GM18873 (cell line): ENCODE measurements around the gene OAT.
"Not testable (repeated sequence)": the region's sequence is repeated elsewhere in the genome, so short reads cannot be mapped to it uniquely, and the experiment has no call there.

Experiments
- ATAC-seq: cut with Tn5 transposase; IDR thresholded peaks from one replicate; pipeline ENCODE4 v1.9.1; 2021; ENCODE audit warnings: mild to moderate bottlenecking, moderate library complexity, moderate number of reproducible peaks; ENCODE audit not compliant: unreplicated experiment, low FRiP score

Gene OAT

DNA sequence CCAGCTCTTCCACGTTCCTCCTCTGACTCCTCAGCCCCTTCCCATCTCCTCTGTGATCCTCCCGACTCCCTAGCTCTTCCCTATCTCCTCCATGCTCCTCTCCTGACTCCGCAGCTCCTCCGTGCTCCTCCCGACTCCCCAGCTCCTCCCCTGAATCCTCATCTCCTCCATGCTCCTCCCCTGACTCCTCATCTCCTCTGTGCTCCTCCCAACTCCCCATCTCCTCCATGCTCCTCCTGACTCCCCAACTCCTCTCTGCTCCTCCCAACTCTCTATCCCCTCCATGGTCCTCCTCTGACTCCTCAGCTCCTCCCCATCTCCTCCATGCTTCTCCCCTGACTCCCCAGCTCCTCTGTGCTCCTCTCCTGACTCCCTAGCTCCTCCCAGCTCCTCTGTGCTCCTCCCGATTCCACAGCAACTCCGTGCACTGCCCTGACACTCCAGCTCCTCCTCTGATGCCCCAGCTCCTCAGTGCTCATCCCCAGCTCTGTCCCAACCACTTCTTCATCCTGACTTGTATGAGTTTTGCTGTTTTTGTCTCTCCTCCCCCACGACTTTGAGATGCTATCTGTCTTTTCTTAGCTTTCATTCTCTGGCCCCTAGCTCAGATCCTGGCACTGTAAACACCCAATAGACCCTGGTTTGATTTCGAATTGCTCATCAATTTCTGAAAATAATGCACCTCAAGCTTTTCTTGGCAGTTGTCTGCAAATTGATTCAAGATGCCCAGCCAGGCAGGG, 38.3 kb downstream of the OAT start:
- no peak for ATAC-seq

DNA sequence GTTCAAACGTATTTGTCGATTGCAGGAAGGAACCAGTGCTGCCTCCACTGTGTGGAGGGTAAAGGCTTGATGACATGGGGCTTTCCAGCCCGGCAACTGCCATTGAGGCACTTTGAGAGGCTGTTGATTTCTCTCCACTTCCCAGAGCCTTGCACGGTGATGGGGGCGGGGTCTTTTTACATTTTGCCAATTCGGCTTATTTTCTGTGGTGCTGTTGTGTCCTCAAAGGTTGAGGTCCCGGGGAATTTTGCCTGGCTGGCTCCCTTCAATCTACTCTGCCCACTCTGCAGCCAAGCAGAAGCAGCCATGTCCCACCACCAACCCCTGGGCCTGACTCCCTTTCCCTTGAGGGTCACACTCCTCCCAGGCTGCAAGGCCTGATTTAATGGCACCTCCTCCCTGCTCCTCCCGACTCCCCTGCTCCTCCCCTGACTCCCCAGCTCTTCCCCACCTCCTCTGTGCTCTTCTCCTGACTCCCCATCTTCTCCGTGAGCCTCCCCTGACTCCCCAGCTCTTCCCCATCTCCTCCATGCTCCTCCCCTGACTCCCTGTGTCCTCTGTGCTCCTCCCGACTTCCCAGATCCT, 39.0 kb downstream of the OAT start:
- no peak for ATAC-seq

DNA sequence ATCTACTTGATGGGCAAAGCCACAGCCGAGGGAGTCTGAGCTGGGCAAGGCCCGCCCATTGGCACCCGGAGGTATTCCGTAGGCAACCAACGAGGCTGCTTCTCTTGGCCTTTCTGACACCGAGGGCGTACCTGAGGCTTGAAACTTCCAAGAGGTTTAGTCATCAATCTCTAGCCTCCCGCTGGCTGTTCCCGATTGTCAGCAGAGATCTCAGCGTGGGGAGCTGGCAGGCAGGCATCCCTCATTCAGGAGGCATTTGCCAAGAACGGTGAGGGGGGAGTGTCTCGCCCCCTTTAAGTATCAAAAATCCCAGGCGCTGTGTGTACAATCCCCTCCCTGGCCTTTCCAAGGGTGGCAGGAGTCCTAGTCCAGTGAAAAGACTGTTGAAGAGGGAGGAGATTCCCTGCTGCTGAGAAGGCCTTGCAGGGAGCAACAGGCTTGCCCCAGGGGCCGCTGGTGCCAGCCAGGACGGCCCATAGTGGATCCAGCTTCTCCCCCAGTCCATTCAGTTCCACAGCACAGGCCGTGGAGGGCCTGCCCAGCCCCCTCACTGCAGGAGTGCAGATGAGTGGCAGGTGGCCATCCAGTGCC, 39.7 kb downstream of the OAT start:
- no peak for ATAC-seq

DNA sequence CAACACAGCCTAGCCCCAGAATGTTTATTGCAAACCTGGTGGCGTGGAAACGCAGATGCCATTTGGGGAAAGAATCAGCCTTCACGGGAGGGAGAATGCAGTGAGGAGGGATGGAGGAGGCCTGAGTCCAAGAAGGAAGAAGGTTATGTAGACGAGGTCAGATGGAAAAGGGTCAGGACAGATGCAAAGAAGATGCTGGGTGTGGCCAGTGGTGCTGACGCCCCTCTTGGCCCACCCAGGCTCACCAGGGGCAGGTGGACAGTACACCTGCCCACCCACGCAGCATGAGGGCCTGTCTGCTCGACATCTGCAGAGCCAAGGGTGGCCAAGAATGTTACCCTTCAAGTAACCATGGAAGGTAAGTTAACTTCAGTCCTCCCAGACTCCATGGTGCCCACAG, 40.5 kb downstream of the OAT start:
- no peak for ATAC-seq

DNA sequence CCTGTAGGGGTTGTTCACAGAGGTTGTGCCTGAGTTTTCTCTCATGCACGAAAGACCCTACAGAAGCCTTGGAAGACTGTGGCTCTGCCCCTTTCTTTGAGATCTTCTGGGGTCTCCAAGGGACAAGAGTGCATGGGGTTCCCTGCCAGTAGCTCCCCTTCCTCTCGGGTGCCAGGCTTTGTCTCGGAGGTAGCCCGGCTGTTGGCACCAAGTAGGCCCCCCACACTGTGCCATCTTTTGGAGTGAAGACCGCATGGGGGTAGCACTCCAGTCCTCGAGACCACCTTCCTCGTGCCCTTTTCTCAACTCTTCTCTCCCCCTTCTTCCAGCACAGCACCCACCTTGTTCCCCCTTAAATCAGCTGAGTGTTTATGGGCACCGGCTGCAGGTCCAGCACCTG, 41.6 kb downstream of the OAT start:
- no peak for ATAC-seq

DNA sequence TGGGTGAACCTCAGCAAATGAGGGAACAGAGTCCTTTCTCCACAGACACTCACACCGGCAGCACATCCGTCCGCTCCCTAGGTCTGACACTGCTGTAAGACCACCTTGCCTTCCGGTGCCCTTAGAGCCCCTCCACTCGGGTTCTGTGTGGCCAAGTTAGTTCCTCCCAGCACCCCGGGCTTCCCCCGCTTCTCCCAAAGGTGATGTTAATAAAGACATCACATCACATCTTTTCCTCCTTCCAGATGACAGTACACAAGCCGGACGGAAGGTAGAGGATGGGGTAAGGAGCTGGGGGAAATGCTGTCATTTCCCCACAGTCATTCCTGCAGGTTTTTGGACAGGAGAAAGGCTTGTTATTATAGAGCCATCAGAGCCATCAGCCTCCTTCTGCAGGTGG, 42.3 kb downstream of the OAT start:
- ATAC-seq, result no peak

DNA sequence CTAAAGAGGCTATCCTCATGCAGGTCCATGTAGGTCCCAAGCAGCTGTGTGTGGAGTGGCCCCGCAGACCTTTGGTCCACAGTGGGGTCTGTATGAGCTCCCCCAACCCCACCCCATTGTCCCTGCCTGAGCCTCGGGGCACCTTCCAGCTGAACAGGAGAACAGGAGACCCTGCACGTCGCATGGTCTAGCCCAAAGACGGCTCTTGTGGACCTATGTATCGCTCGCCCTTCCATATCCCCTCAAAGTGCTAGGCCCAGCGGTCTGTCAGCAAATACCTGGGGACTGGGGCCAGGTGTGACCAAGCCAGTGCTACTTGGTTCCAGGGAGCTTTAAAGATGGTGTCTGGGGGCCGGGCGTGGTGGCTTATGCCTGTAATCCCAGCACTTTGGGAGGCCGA, 43.0 kb downstream of the OAT start:
- ATAC-seq, result no peak

DNA sequence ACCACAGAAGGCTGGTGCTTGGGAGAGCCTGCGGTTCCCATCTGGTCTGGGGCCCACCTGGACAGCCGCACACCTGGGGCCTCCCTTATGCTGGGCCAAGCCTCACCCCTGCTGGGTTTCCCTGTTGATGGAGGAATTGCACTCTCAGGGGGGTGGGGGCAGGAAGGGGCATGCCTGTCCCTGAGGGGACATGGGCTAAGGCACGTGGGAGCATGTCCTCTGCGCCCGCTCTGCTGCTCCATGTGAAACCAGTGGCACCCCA, 43.4 kb downstream of the OAT start:
- no peak for ATAC-seq

DNA sequence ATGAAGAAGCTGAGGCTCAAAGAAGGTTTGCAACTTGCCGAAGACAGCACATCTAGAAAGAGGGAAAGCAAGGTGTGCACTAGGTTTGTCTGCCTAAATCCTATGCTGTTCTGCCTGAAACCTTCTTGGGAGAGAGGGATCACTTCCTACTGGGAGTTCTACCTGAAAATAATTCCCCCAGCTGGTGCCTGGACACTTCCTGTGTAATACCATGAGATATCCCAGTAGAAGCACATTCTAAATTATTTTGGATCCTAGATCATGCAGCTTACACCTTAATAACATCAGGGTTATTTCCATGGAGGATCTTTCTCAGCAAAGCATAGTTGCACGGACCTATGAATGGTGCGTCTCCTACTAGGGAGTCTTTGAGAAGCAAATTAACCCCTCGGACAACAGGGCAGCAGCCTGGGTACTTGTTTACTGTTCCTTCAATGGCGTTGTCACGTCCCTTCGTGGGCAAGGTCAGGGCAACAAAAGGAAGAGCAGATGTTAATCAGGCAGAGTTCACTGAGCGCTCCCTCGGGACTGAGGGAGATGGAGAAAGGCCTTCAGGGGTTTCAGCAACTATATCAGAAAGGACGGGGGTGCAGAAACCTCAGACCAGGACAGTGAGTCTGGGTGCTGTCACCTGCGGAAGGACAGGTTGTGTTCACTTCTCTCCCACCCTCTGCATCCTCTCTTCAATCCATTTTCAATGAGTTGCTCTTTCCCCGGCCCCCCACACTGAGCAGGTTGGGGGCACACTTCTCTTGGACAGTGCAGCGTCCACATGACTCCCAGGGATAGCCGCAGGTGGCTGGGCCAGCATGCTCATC, 44.0 kb downstream of the OAT start:
- no peak for ATAC-seq

DNA sequence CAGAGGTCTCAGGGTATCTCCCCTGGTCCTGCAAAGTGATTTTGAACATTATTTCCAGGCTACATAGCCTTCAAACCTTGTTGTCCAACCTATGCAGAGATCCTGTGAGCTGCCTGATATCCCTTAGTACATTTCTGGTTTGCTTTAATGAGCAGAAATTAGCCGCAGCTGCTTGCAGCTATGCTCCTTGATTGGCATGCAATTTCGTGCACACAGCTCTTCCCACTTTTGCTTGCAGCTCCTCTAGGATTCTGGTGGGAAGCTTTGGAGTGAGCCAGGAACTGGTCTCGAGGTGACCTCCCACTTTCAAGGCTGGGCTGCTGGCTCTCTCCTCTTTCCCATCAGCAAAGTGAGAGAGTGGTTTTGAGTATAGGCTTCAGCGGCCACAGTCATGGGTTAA, 45.8 kb downstream of the OAT start:
- ATAC-seq, result no peak

DNA sequence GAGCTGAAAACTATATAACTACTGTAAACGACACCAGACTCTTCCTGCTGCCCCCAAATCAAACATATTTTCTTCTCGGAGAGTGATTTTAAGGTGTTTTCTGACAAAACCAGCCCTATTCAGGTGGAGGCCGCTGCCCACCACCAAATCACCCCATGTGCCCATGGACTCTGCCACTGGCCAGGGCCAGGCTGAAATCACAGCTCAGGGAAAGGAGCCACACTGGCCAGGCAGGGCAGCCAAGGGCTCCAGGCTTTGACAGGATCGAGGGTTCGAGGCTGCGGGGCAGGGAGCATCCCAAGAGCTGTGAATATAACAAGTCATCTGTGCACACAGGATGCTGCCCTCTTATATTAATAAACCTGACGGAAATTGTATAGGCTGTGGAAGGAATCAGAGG, 48.3 kb downstream of the OAT start:
- ATAC-seq, result no peak

DNA sequence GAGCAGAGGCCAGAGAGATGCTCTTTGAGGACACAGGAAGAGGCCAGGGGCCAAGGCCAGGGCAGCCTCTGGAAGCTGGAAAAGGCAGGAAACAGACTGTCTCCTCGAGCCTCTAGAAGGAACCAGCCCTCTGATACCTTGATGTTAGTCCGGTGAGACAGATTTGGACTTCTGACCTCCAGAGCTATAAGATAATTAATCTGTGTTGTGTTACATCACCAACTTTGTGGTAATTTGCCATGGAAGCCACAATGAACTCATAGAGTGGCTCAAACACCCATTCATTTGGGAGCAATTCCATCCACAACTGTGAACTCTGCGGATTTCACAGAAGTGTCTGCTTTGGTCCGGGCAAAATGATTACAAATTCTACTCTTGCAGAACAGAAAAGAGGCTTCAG, 48.7 kb downstream of the OAT start:
- ATAC-seq, result no peak

DNA sequence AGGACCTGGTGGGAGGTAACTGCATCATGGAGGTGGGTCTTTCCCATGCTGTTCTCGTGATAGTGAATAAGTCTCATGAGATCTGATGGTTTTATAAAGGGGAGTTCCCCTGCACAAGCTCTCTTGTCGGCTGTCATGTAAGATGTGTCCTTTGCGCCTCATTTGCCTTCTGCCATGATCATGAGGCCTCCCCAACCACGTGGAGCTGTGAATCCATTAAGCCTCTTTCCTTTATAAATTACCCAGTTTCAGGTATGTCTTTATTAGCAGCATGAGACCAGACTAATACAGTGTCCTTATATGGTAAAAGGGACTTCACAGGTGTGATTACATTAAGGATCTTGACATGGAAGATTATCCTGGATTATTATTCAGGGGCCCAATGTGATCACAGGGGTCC, 49.2 kb downstream of the OAT start:
- ATAC-seq, result not testable (repeated sequence)

DNA sequence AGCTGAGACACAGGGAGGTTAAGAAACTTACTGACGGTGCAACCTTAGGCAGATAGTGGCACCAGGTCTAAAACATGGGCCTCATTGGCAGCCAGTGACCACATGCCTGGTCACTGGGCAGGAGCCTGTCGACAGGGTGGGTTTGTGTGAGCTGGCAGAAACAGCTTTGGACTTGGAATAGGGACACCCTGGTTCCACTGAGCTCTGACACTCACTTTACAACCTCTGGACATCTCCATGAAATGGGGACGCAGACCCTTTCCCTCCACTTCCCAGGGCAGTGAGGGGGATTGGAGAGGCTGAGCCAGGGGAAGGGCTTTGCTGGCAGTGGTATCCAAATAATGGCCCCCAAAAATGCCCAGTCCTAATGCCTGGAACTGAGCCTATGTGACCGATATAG, 49.7 kb downstream of the OAT start:
- no peak for ATAC-seq

DNA sequence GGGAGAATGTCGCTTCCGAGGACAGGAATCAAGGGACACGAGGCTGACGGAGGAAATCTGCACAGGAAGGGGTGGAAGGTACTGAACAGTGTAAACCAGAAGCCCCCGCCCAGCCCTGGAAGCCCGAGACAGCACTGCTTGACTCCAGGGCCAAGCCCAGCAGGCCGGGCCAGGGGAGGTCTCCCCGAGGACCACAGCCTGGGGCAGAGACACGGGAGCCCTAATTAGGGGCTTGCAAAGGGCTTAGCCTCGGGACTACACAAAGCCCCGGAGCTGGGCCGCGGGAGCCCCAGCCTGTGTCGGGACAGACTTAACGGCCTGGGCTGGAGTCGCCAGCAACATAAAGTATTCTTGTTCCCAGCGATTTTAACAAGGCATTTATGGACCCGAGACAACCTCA, 50.8 kb downstream of the OAT start:
- no peak for ATAC-seq

DNA sequence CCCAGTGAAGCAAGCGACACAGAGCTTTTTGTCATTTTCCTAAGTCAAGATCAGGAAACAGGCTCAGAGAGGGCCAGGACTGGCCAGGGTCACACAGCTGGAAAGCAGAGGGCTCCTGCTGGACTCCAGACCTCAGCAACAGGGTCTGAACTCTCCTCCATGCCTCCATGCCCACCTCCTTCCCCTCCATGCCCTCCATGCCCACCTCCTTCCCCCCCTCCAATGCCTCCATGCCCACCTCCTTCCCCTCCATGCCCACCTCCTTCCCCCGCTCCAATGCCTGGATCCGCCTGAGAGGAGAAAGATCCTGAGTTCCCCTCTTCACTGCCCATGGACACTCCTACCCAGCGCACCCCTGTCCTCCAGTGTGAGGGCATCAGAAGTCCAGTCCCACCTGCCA, 51.3 kb downstream of the OAT start:
- ATAC-seq, result no peak

DNA sequence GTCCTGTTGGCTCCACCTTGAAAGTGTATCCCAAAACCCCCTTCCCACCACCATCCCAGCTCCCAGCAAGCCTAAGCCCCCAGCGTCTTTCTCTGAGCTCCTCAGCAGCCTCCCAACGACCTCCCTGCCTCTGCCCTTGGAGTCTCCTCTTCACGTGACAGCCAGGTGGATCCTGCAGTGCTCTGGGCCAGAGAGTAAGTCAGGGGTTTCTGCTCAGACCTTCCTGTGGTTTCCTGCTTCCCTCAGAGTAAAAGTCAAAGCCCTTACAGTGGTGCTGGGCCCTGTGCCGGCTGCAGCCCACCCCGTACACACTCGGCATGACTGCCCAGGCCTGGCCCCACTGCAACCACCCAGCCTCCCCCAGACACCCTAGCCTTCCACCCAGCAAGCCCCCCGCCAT, 51.9 kb downstream of the OAT start:
- no peak for ATAC-seq

DNA sequence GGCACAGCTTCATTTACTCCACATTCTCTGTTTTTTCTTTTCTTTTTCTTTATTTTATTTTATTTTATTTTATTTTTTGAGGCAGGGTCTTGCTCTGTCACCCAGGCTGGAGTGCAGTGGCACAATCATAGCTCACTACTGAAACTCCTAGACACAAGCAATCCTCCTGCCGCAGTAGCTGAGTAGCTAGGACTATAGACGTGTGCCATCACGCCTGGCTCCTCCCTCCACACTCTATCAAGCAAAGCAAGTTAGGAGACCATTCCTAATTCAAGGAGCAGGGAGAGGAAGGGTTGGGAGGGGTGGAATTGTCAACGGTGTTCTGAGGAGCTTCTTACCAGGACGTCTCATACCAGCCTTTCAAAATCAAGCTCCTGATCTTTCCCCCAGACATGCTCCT, 52.4 kb downstream of the OAT start:
- no peak for ATAC-seq

DNA sequence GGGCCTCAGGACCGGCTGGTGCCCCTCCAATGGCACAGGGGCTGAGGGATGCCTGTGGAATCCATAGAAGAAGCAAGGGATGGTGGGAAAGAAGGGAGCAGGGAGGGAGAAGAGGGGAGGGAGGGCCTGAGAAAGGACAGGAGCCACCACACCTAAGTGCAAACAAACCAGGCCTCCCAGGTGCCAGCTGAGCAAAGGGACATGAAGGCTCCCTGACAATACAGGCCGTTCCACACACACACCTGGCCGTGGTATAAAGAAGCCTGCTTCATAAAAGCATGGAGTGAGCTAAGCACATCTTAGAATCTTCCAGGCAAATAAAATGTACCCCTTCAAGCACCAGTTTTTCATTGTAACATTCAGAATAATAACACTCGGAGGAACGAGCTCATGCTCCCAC, 54.0 kb downstream of the OAT start:
- no peak for ATAC-seq

DNA sequence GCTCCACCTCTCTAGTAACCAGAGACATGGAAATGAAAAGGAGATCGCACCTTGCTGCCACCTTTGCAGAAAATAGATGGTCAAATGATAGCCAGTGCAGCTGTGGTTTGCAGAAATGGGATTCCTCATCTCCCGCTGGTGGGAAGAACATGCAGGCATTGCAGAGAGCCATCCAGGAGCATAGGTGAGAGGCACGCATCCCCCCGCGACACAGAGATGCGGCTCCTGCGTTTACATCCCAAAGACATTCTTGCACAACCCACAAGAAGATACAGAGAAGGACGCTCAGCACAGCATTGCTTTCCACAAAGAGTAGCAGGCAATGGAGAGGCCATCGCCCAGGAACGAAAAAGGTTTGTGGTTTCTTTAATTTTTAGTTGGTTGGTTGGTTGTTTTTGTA, 56.2 kb downstream of the OAT start:
- no peak for ATAC-seq

DNA sequence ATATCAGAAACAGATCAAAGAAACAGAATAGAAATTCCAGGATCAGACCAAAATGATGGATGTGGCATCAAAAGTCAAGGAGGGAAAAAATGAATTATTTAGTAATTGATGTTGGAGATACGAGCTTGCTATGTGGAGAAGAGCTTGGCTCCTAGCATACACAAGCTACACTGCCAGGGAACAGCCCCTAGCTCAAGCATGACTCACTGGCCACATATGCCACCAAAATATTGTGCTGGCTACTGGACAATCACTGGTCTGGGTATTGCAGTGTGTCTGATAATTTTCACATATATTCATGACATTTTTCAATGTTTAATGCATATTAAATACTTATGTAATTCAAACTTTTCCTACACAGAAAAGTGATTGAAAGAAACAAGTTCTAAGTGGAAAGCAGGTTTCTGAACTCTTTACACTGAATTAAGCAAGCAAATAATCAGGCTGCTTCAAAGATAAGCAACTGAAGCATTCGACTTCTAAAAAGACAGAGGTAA, 59.3 kb downstream of the OAT start:
- no peak for ATAC-seq

DNA sequence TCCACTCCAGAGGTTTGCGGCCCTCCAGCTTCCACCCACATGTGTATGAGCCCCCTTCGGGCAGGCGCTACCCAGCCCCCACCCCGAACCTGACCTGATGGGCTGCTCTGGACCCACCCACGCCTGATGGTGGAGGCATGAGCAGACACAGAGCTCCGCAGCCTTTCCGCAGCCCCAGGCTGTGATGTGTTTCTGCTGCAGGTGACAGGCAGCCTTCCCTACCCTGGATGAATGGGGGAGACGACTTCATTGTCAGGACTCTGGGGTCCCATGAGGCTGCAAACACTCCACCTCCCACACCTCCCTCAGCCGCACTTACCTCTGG, 61.2 kb downstream of the OAT start:
- ATAC-seq, result no peak
